ENCODE results near the gene OVAAL.

OVAAL gene

GRCh38 chr1:180586671-180587155 lies 27.9 kb downstream of the OVAAL start:
- ChIA-PET CTCF (no interaction called here), POLR2A (no interaction called here)
- DNase-seq (ENCODE audit: extremely low spot score): no peak
- TF ChIP-seq PKNOX1 (IDR thresholded peaks at IDR 0.05): no peak
- no peak for TF ChIP-seq TARDBP (IDR thresholded peaks at IDR 0.05)
- no peak for TF ChIP-seq CTBP1 (IDR thresholded peaks at IDR 0.05; ENCODE audit: borderline replicate concordance)
- TF ChIP-seq SP1 (IDR thresholded peaks at IDR 0.05): no peak
- TF ChIP-seq SUZ12 (IDR thresholded peaks at IDR 0.05): no peak
- TF ChIP-seq FOXK2 (IDR thresholded peaks at IDR 0.05): no peak
- no peak for TF ChIP-seq HDGF (IDR thresholded peaks at IDR 0.05; ENCODE audit: borderline replicate concordance)
- no peak for TF ChIP-seq NFRKB (IDR thresholded peaks at IDR 0.05)
- no peak for TF ChIP-seq LEF1 (IDR thresholded peaks at IDR 0.05; ENCODE audit: borderline replicate concordance)
- TF ChIP-seq FOXA1 (IDR thresholded peaks at IDR 0.05): no peak
- no peak for TF ChIP-seq ARNT (IDR thresholded peaks at IDR 0.05)
- no peak for TF ChIP-seq ELF4 (IDR thresholded peaks at IDR 0.05)
- no peak for TF ChIP-seq ZNF384 (IDR thresholded peaks at IDR 0.05)
- TF ChIP-seq BHLHE40 (IDR thresholded peaks at IDR 0.05; ENCODE audit: borderline replicate concordance): no peak
- TF ChIP-seq FOXM1 (IDR thresholded peaks at IDR 0.05; ENCODE audit: borderline replicate concordance): no peak
- no peak for TF ChIP-seq L3MBTL2 (conservative IDR thresholded peaks at IDR 0.05)

GRCh38 chr1:180588121-180588520 lies 29.4 kb downstream of the OVAAL start:
- POLR2A ChIA-PET: no interaction called here
- CTCF ChIA-PET: no interaction called here
- TF ChIP-seq TARDBP (IDR thresholded peaks at IDR 0.05) (no peak), FOXM1 (IDR thresholded peaks at IDR 0.05; ENCODE audit: borderline replicate concordance) (no peak), ZNF384 (IDR thresholded peaks at IDR 0.05) (no peak), SP1 (IDR thresholded peaks at IDR 0.05) (no peak), ELF4 (IDR thresholded peaks at IDR 0.05) (no peak), NFRKB (IDR thresholded peaks at IDR 0.05) (no peak), HDGF (IDR thresholded peaks at IDR 0.05; ENCODE audit: borderline replicate concordance) (no peak), ARNT (IDR thresholded peaks at IDR 0.05) (no peak), FOXA1 (IDR thresholded peaks at IDR 0.05) (no peak), BHLHE40 (IDR thresholded peaks at IDR 0.05; ENCODE audit: borderline replicate concordance) (no peak), CTBP1 (IDR thresholded peaks at IDR 0.05; ENCODE audit: borderline replicate concordance) (no peak), SUZ12 (IDR thresholded peaks at IDR 0.05) (no peak), PKNOX1 (IDR thresholded peaks at IDR 0.05) (no peak), LEF1 (IDR thresholded peaks at IDR 0.05; ENCODE audit: borderline replicate concordance) (no peak), L3MBTL2 (conservative IDR thresholded peaks at IDR 0.05) (no peak), FOXK2 (IDR thresholded peaks at IDR 0.05) (no peak)
- no peak for DNase-seq (ENCODE audit: extremely low spot score)

- POLR2A ChIA-PET: no interaction called here
- no peak for DNase-seq (ENCODE audit: extremely low spot score)
- CTCF ChIA-PET: no interaction called here
- TF ChIP-seq L3MBTL2 (conservative IDR thresholded peaks at IDR 0.05) (no peak), NFRKB (IDR thresholded peaks at IDR 0.05) (no peak), TARDBP (IDR thresholded peaks at IDR 0.05) (no peak), LEF1 (IDR thresholded peaks at IDR 0.05; ENCODE audit: borderline replicate concordance) (no peak), PKNOX1 (IDR thresholded peaks at IDR 0.05) (no peak), FOXK2 (IDR thresholded peaks at IDR 0.05) (no peak), ARNT (IDR thresholded peaks at IDR 0.05) (no peak), SUZ12 (IDR thresholded peaks at IDR 0.05) (no peak), ZNF384 (IDR thresholded peaks at IDR 0.05) (no peak), CTBP1 (IDR thresholded peaks at IDR 0.05; ENCODE audit: borderline replicate concordance) (no peak), FOXA1 (IDR thresholded peaks at IDR 0.05) (no peak), ELF4 (IDR thresholded peaks at IDR 0.05) (no peak), HDGF (IDR thresholded peaks at IDR 0.05; ENCODE audit: borderline replicate concordance) (no peak), BHLHE40 (IDR thresholded peaks at IDR 0.05; ENCODE audit: borderline replicate concordance) (no peak), FOXM1 (IDR thresholded peaks at IDR 0.05; ENCODE audit: borderline replicate concordance) (no peak), SP1 (IDR thresholded peaks at IDR 0.05) (no peak)
Observed at GRCh38 chr1:180590889-180591288, 32.1 kb downstream of the OVAAL start.

- TF ChIP-seq BHLHE40 (IDR thresholded peaks at IDR 0.05; ENCODE audit: borderline replicate concordance): no peak
- TF ChIP-seq SUZ12 (IDR thresholded peaks at IDR 0.05): no peak
- no peak for TF ChIP-seq TARDBP (IDR thresholded peaks at IDR 0.05)
- TF ChIP-seq NFRKB (IDR thresholded peaks at IDR 0.05): no peak
- TF ChIP-seq ELF4 (IDR thresholded peaks at IDR 0.05): no peak
- no peak for TF ChIP-seq FOXM1 (IDR thresholded peaks at IDR 0.05; ENCODE audit: borderline replicate concordance)
- TF ChIP-seq ARNT (IDR thresholded peaks at IDR 0.05): no peak
- no peak for TF ChIP-seq FOXK2 (IDR thresholded peaks at IDR 0.05)
- TF ChIP-seq CTBP1 (IDR thresholded peaks at IDR 0.05; ENCODE audit: borderline replicate concordance): no peak
- no peak for TF ChIP-seq L3MBTL2 (conservative IDR thresholded peaks at IDR 0.05)
- no peak for TF ChIP-seq FOXA1 (IDR thresholded peaks at IDR 0.05)
- no peak for TF ChIP-seq PKNOX1 (IDR thresholded peaks at IDR 0.05)
- TF ChIP-seq HDGF (IDR thresholded peaks at IDR 0.05; ENCODE audit: borderline replicate concordance): no peak
- TF ChIP-seq SP1 (IDR thresholded peaks at IDR 0.05): no peak
- no peak for TF ChIP-seq ZNF384 (IDR thresholded peaks at IDR 0.05)
- no peak for TF ChIP-seq LEF1 (IDR thresholded peaks at IDR 0.05; ENCODE audit: borderline replicate concordance)
- ChIA-PET POLR2A (interaction anchor here (0.6 kb wide), 1 partner anchor 499 kb away, joined by 3 read pairs; no protein-coding TSS in a partner anchor), CTCF (no interaction called here)
- DNase-seq (ENCODE audit: extremely low spot score): no peak
Observed at GRCh38 chr1:180593382-180593781, 34.6 kb downstream of the OVAAL start.

GRCh38 chr1:180594723-180595122 lies 36.0 kb downstream of the OVAAL start:
- DNase-seq (ENCODE audit: extremely low spot score): no peak
- TF ChIP-seq NFRKB (IDR thresholded peaks at IDR 0.05) (no peak), SP1 (IDR thresholded peaks at IDR 0.05) (no peak), FOXM1 (IDR thresholded peaks at IDR 0.05; ENCODE audit: borderline replicate concordance) (no peak), ELF4 (IDR thresholded peaks at IDR 0.05) (no peak), ZNF384 (IDR thresholded peaks at IDR 0.05) (no peak), PKNOX1 (IDR thresholded peaks at IDR 0.05) (no peak), LEF1 (IDR thresholded peaks at IDR 0.05; ENCODE audit: borderline replicate concordance) (no peak), CTBP1 (IDR thresholded peaks at IDR 0.05; ENCODE audit: borderline replicate concordance) (no peak), BHLHE40 (IDR thresholded peaks at IDR 0.05; ENCODE audit: borderline replicate concordance) (no peak)
- ChIA-PET POLR2A (no interaction called here), CTCF (no interaction called here)
